Breast epithelium (tissue), 3 donors: ENCODE data around the gene DEXI.

Experiments used
- POLR2A ChIP-seq: fragments of 450-650 bp; IDR thresholded peaks from one replicate; pipeline ENCODE4 v1.6.1; 2016; ENCODE audit warnings: antibody characterized with exemption, mild to moderate bottlenecking, moderate library complexity
- TF ChIP-seq, protein P1 (sequence below), 3 donors: fragments of 450-650 bp; IDR thresholded peaks; one replicate each; pipeline ENCODE4 v1.5.1; 2016 to 2017; ENCODE audit warnings: antibody characterized with exemption in 3 of 3, mild to moderate bottlenecking in 3 of 3, moderate library complexity in 3 of 3

GRCh38 chr16:10892782-10893318 is 49.4 kb downstream of the DEXI start:
- no peak for TF ChIP-seq POLR2A
- TF ChIP-seq, protein P1, sequence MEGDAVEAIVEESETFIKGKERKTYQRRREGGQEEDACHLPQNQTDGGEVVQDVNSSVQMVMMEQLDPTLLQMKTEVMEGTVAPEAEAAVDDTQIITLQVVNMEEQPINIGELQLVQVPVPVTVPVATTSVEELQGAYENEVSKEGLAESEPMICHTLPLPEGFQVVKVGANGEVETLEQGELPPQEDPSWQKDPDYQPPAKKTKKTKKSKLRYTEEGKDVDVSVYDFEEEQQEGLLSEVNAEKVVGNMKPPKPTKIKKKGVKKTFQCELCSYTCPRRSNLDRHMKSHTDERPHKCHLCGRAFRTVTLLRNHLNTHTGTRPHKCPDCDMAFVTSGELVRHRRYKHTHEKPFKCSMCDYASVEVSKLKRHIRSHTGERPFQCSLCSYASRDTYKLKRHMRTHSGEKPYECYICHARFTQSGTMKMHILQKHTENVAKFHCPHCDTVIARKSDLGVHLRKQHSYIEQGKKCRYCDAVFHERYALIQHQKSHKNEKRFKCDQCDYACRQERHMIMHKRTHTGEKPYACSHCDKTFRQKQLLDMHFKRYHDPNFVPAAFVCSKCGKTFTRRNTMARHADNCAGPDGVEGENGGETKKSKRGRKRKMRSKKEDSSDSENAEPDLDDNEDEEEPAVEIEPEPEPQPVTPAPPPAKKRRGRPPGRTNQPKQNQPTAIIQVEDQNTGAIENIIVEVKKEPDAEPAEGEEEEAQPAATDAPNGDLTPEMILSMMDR (IDR thresholded peaks at IDR 0.05), result no peak
